ENCODE results near the gene ARL14EP. TPM values are rescaled to one million over a fixed set of nuclear protein-coding genes. Genes with fewer than 3 reads are reported as not detected.

ARL14EP gene
- total and polyA plus RNA-seq, 2 of the 8 experiments (the other 6 are each of a cell fraction or from before 2014, with no cell fraction given) = 14.3 to 29.6 TPM

DNA sequence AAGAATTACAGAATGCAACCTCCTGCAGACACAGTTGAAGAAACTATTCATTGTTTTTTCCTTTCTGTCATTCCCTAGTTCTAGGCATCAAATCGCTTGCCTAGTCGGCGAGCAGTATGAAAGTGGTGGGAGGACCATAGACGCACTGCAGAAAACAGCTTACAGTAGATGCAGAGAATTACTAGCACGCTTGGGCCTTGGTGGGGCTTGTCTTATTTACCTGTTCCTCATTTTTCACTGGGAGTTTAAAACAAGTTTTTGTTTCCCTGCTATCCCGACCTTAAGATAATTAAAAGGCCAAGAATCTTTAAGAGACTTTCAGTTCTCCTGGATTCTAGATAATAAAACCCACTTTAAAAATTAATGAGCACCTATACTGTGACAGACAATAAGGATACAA, 713 bp upstream of the ARL14EP start (continued):
- TF ChIP-seq, protein P1, sequence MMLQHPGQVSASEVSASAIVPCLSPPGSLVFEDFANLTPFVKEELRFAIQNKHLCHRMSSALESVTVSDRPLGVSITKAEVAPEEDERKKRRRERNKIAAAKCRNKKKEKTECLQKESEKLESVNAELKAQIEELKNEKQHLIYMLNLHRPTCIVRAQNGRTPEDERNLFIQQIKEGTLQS (IDR thresholded peaks at IDR 0.05; ENCODE audit: insufficient read depth, low read depth, low read length) = no peak
- TF ChIP-seq KDM5A (IDR thresholded peaks at IDR 0.05; ENCODE audit: low read length) = no peak
- no peak for TF ChIP-seq JUND (IDR thresholded peaks at IDR 0.05; ENCODE audit: low read length)
- no peak for TF ChIP-seq E2F6 (IDR thresholded peaks at IDR 0.05)
- no peak for TF ChIP-seq HDAC6 (IDR thresholded peaks at IDR 0.05; ENCODE audit: low read depth, low read length)
- no peak for TF ChIP-seq RXRA (IDR thresholded peaks at IDR 0.05; ENCODE audit: insufficient read depth, low read depth, low read length)
- no peak for TF ChIP-seq BRCA1 (IDR thresholded peaks at IDR 0.05; ENCODE audit: low read depth, low read length)
- no peak for TF ChIP-seq EP300 (IDR thresholded peaks at IDR 0.05; ENCODE audit: borderline replicate concordance in 1 of 2, low read depth in 2 of 2, low read length in 2 of 2)

Measured in H1 (cell line).